Activated naive CD4-positive, alpha-beta T cell treated with anti-CD3 and anti-CD28 coated beads for 36 hours (primary cell): ENCODE results near the gene HES3. TPM values are rescaled to one million over a fixed set of nuclear protein-coding genes. Genes with fewer than 3 reads are reported as not detected.

Experiments used
- CTCF ChIA-PET: fragments of 350-600 bp; sonication (Branson Sonifier 250); formaldehyde crosslinking; loops from one replicate; lab custom pipeline; 2021; ENCODE audit warnings: antibody characterized with exemption; lab: Charles Lee
- DNase-seq: peaks from one replicate; pipeline ENCODE4 v3.0.0-alpha.2; 2020
- H3K27ac Mint-ChIP-seq: one replicate; pipeline ENCODE4 v1.8.0; 2021; ENCODE audit warnings: mild to moderate bottlenecking, mixed read lengths
- H3K27me3 Mint-ChIP-seq: one replicate; pipeline ENCODE4 v1.8.0; 2021; ENCODE audit warnings: low read depth, mixed read lengths
- H3K36me3 Mint-ChIP-seq: one replicate; pipeline ENCODE4 v1.8.0; 2021; ENCODE audit warnings: low read depth, mixed read lengths
- H3K4me1 Mint-ChIP-seq: one replicate; pipeline ENCODE4 v1.8.0; 2021; ENCODE audit warnings: low read depth, mixed read lengths
- H3K4me3 Mint-ChIP-seq: one replicate; pipeline ENCODE4 v1.8.0; 2021; ENCODE audit warnings: mild to moderate bottlenecking, moderate library complexity, mixed read lengths
- H3K9me3 Mint-ChIP-seq: one replicate; pipeline ENCODE4 v1.8.0; 2021; ENCODE audit warnings: mixed read lengths
- intact Hi-C: fragments of 100-400 bp; cut with micrococcal nuclease; formaldehyde crosslinking; loops from one replicate; pipeline ENCODE4 v1.15.1; 2023
- total RNA-seq, 2 experiments: library from RNA; stranded (reverse); gene quantifications; one replicate each; pipeline ENCODE4 v1.2.3, GENCODE V29; 2021

HES3 gene
- total RNA-seq, 2 experiments from 2014 or later: not detected

DNA sequence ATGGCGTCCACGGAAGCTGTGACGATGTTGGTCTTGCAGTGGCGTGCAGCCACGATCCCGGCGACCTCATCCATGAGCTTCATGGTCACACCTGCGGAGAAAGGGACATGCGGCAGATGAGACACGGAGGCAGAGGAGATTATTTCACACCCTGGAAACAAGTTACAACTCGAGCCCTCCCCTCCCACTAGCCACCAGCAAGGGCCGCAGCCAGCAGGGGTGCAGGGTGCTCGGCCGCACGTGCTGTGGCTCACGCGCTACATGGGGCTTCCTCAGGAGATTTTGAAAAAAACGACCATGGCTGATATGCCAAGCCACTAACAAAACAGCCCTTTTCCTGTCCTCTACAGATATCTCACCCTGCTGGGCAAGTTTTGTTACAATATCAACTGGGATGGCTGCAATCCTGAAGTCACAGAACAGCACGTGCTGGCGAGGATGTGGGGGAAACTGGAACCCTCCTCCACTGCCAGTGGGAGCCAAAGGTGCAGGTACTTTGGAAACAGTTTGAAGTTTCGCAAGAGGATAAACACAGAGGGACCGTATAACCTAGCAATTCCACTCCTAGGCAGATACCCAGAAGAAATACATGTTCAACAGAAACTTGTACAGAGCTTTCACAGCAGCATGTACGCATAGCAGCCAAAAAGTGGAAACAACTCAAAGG lies 51.0 kb downstream of the HES3 start:
- no peak for DNase-seq
- H3K9me3 Mint-ChIP-seq: no peaks in the 10 kb centered on the region
- no peak overlapping the region for H3K4me3 Mint-ChIP-seq
- intact Hi-C loops: no loop called here
- no peaks in the 10 kb centered on the region for H3K4me1 Mint-ChIP-seq
- H3K27ac Mint-ChIP-seq: no peak overlapping the region
- CTCF ChIA-PET: no interaction called here
- no peaks in the 10 kb centered on the region for H3K27me3 Mint-ChIP-seq
- H3K36me3 Mint-ChIP-seq: peaks cover 8% of the 10 kb centered on the region

Other genes starting within 250 kb of the HES3 start
- gene KCNAB2, start 198.3 kb upstream of the HES3 start, total RNA-seq: 100 to 1,000 TPM; 164 to 166 TPM
- under 1 TPM; 0.27 to 0.45 TPM for gene CHD5, start 63.9 kb upstream of the HES3 start, total RNA-seq
- gene RPL22, start 44.6 kb upstream of the HES3 start, total RNA-seq: 100 to 1,000 TPM; 507 to 553 TPM
- gene RNF207, start 38.1 kb upstream of the HES3 start, total RNA-seq: 1 to 10 TPM; 3.2 to 4.1 TPM
- gene ICMT, start 8.2 kb upstream of the HES3 start, total RNA-seq: 10 to 100 TPM; 31.3 to 33.2 TPM
- under 1 TPM; 0.07 TPM for gene GPR153, start 16.9 kb downstream of the HES3 start, total RNA-seq
- gene ACOT7, start 149.6 kb downstream of the HES3 start, total RNA-seq: 10 to 100 TPM; 74.2 to 77.6 TPM
- gene HES2, start 175.7 kb downstream of the HES3 start, total RNA-seq: under 1 TPM; 0.14 to 0.74 TPM
- under 1 TPM; 0.50 to 0.79 TPM for gene ESPN, start 180.6 kb downstream of the HES3 start, total RNA-seq
- 10 to 100 TPM; 82.4 to 87.0 TPM for gene TNFRSF25, start 222.0 kb downstream of the HES3 start, total RNA-seq
- 1 to 10 TPM; 1.7 to 1.8 TPM for gene PLEKHG5, start 247.5 kb downstream of the HES3 start, total RNA-seq